HG03103 (cell line): ENCODE results near the gene SNX5.
A peak's percentile ranks its signal among the peaks of the same experiment; 100 is the strongest.

Experiments
- ATAC-seq: cut with Tn5 transposase; IDR thresholded peaks from one replicate; pipeline ENCODE4 v1.9.1; 2021; ENCODE audit warnings: low read depth; ENCODE audit not compliant: unreplicated experiment

SNX5 gene

GRCh38 chr20:17993546-17993945, 25.0 kb upstream of the SNX5 start:
- ATAC-seq, result no peak

GRCh38 chr20:17992847-17993513, 24.4 kb upstream of the SNX5 start:
- ATAC-seq, result no peak

GRCh38 chr20:17992224-17992637, 23.6 kb upstream of the SNX5 start:
- no peak for ATAC-seq

GRCh38 chr20:17990278-17990972, 21.8 kb upstream of the SNX5 start:
- no peak for ATAC-seq

- ATAC-seq, result no peak
These were observed 19.4 kb upstream of the SNX5 start for GRCh38 chr20:17987988-17988387.

GRCh38 chr20:17985388-17986018, 16.9 kb upstream of the SNX5 start:
- ATAC-seq, result no peak

GRCh38 chr20:17976305-17976704, 7.7 kb upstream of the SNX5 start:
- no peak for ATAC-seq

GRCh38 chr20:17972121-17972520, 3.5 kb upstream of the SNX5 start:
- ATAC-seq, result no peak

- ATAC-seq, result no peak
These were observed 2.9 kb upstream of the SNX5 start for GRCh38 chr20:17971300-17972013.

- no peak for ATAC-seq
These were observed 1.4 kb upstream of the SNX5 start for GRCh38 chr20:17969884-17970409.

GRCh38 chr20:17969278-17969883, 787 bp upstream of the SNX5 start:
- peak; percentile 5 for ATAC-seq

GRCh38 chr20:17967521-17968365, 851 bp downstream of the SNX5 start:
- ATAC-seq, result peak; percentile 0

- ATAC-seq, result no peak
These were observed 1.9 kb downstream of the SNX5 start for GRCh38 chr20:17966432-17967310.

GRCh38 chr20:17965042-17965697, 3.4 kb downstream of the SNX5 start:
- no peak for ATAC-seq

- ATAC-seq, result no peak
These were observed 4.0 kb downstream of the SNX5 start for GRCh38 chr20:17964632-17965031.

GRCh38 chr20:17964073-17964472, 4.5 kb downstream of the SNX5 start:
- no peak for ATAC-seq

- no peak for ATAC-seq
These were observed 5.3 kb downstream of the SNX5 start for GRCh38 chr20:17963114-17963897.

GRCh38 chr20:17961587-17961940, 7.0 kb downstream of the SNX5 start:
- ATAC-seq, result no peak
